PFSK-1 (cell line): ENCODE data around the gene WFS1.

Source experiments
- FOXP2 ChIP-seq: optimal IDR thresholded peaks from 2 replicates; pipeline ENCODE3; 2011; ENCODE audit warnings: borderline replicate concordance, control low read depth, inconsistent platforms; ENCODE audit not compliant: insufficient read depth; ENCODE audit errors: extremely low read length, extremely low read depth
- POLR2AphosphoS5 ChIP-seq: IDR thresholded peaks from 2 replicates; pipeline ENCODE4 v1.6.1; 2012; ENCODE audit warnings: low read depth, mild to moderate bottlenecking, control low read depth, low read length, moderate library complexity
- SIN3A ChIP-seq: IDR thresholded peaks from 2 replicates; pipeline ENCODE4 v1.6.1; 2012; ENCODE audit warnings: mild to moderate bottlenecking, low read length, moderate library complexity, borderline replicate concordance; ENCODE audit not compliant: insufficient read depth
- TAF1 ChIP-seq: IDR thresholded peaks from 2 replicates; pipeline ENCODE4 v1.6.1; 2012; ENCODE audit warnings: low read length, control low read depth, borderline replicate concordance; ENCODE audit not compliant: insufficient read depth
- TF ChIP-seq, protein P1 (sequence below), 2 experiments: IDR thresholded peaks; 2 replicates each; pipeline versions ENCODE4 v1.6.1 to v1.8.0; 2011 to 2012; ENCODE audit warnings: low read depth in 2 of 2, low read length in 2 of 2, control low read depth in 1 of 2, inconsistent platforms in 1 of 2, mild to moderate bottlenecking in 1 of 2, moderate library complexity in 1 of 2; ENCODE audit not compliant: insufficient read depth in 1 of 2

The WFS1 gene

GRCh38 chr4:6349896-6350603, 80.4 kb downstream of the WFS1 start:
- TF ChIP-seq SIN3A (no peak), TAF1 (no peak)
- TF ChIP-seq, protein P1, sequence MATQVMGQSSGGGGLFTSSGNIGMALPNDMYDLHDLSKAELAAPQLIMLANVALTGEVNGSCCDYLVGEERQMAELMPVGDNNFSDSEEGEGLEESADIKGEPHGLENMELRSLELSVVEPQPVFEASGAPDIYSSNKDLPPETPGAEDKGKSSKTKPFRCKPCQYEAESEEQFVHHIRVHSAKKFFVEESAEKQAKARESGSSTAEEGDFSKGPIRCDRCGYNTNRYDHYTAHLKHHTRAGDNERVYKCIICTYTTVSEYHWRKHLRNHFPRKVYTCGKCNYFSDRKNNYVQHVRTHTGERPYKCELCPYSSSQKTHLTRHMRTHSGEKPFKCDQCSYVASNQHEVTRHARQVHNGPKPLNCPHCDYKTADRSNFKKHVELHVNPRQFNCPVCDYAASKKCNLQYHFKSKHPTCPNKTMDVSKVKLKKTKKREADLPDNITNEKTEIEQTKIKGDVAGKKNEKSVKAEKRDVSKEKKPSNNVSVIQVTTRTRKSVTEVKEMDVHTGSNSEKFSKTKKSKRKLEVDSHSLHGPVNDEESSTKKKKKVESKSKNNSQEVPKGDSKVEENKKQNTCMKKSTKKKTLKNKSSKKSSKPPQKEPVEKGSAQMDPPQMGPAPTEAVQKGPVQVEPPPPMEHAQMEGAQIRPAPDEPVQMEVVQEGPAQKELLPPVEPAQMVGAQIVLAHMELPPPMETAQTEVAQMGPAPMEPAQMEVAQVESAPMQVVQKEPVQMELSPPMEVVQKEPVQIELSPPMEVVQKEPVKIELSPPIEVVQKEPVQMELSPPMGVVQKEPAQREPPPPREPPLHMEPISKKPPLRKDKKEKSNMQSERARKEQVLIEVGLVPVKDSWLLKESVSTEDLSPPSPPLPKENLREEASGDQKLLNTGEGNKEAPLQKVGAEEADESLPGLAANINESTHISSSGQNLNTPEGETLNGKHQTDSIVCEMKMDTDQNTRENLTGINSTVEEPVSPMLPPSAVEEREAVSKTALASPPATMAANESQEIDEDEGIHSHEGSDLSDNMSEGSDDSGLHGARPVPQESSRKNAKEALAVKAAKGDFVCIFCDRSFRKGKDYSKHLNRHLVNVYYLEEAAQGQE (IDR thresholded peaks at IDR 0.05; ENCODE audit: insufficient read depth in 1 of 2, low read depth in 2 of 2, low read length in 2 of 2): no peak

- TF ChIP-seq SIN3A (no peak), FOXP2 (no peak), POLR2AphosphoS5 (no peak), TAF1 (no peak)
- TF ChIP-seq, protein P1 (IDR thresholded peaks at IDR 0.05; ENCODE audit: insufficient read depth in 1 of 2, low read depth in 2 of 2, low read length in 2 of 2): no peak
Observed at GRCh38 chr4:6350646-6351045, 81.0 kb downstream of the WFS1 start.

DNA sequence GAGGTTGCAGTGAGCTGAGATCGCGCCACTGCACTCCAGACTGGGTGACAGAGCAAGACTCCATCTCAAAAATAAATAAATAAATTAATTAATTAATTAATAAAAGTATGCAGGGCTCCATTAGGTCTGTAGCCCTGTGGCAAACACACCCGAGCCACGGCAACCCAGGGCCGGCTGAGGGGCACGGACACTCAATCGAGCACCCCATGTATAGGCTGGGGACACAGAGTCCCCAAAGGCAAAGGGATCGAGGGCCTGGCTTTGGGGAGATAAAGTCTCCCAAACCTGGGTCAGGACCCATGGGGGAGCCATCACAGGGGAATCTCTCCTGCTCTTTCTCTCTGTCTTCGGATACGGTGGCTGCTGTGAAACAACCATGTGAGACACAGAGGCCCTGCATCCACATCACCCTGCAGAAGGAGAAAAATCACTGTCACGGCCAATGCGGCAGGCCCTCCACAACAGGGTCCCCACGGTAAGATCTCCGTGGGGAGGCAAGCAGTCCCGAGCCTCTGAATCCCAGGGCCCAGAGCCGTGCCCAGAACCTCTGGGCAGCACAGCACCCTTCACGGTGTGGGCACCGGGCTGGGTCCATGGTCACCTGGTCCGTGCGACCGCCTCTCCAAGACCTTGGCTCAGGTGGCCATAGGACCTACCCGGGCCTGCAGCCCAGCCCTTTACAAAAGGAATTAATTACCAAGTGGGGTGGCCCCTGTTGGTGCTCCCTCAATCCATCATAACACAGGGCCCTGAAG, 81.8 kb downstream of the WFS1 start:
- no peak for TF ChIP-seq FOXP2
- TF ChIP-seq, protein P1 (IDR thresholded peaks at IDR 0.05; ENCODE audit: insufficient read depth in 1 of 2, low read depth in 2 of 2, low read length in 2 of 2): no peak
- TF ChIP-seq SIN3A: no peak
- no peak for TF ChIP-seq TAF1
- TF ChIP-seq POLR2AphosphoS5: no peak

DNA sequence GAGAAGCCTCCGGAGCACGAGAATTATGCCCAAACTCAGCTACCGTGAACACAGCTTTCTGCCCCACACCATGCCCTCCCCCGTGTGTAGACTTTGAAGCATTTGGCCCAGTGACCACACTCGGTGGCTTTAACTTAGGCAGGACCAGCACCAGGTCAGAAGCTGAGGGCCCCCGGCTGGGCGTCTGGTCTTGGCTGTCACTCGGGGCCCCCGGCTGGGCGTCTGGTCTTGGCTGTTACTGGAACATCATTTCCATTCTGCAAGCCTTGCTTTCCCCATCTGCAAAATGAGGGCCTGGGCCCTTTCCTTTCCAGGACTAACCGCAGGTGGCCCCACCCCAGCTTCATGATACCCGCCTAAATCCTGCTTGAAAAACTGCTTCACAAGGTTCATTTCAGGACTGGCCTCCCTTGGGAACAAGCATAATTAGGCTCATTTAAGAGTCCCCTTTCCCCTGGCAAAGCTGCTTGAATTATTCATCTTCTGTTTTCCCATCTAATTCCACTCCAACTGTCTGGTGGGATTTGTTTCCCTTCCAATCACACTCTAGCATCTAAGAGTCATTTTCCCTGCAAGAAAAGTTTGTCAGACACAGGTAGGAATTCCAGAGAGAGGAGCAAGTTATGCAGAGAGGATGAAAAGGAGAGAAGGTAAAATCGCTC, 82.5 kb downstream of the WFS1 start:
- TF ChIP-seq POLR2AphosphoS5 (no peak), SIN3A (no peak), TAF1 (no peak), FOXP2 (no peak)
- TF ChIP-seq, protein P1 (IDR thresholded peaks at IDR 0.05; ENCODE audit: insufficient read depth in 1 of 2, low read depth in 2 of 2, low read length in 2 of 2): no peak
